EH (cell line): ENCODE results near the gene SAXO2.
"Not testable (repeated sequence)": the region's sequence is repeated elsewhere in the genome, so short reads cannot be mapped to it uniquely, and the experiment has no call there.

ENCODE experiments used
- DNase-seq: peaks from one replicate; pipeline ENCODE4 v3.0.0-alpha.2; 2015; ENCODE audit warnings: low read depth

Gene SAXO2, protein sequence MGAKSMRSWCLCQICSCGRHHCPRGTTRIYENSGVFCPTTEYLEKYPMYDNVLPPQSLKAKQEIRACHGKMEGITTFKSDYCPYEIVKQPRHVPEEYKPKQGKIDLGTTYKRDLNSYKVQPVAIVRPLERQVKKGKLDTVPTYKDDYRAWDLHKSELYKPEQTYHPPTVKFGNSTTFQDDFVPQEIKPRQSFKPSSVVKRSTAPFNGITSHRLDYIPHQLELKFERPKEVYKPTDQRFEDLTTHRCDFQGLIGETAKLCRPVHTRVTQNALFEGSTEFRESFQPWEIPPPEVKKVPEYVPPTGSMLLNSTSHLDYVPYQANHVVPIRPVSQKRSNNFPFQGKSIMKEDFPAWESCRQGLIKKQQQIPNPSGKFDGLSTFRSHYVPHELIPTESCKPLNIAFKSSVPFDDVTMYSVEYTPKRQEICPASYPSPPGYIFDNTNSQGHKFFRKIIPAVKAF

DNA sequence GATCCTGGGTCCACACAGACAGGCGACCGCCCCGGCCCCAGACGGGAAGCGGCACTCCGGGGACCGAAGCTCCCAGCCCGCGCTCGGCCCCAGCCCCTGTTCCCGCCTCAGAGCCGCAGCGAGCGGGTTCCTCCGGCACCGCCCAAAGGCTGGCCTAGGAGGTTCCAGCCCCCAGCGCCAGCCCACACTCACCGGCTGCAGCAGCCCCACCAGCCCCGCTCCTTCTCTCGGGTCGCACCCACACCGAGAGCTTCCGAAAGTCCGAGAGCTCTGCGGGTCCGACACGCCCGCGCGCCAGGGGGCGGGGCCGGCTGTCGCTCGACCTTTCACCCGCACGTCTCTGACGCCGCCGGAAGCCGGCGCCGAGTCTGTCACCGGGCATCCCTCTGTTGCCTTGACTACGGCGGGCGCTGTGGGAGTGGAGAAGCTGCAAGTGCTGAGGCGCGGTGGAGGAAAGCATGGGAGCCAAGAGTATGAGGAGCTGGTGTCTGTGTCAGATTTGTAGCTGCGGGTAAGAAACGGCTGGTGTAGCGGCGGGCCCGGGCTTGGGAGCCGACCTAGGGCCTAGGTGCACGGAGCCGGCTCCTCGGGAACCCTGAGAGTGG, at the start of gene SAXO2, which contains the start of gene EFL1:
Gene SAXO2 (plus strand): TSS at position 397 of the 605 bp plus-strand sequence. CDS start 62 bp downstream, at position 459.
Gene EFL1 (minus strand): TSS at position 313 of the 605 bp plus-strand sequence. CDS start 956 bp downstream, outside the sequence.
- peak; percentile 91 for DNase-seq

DNA sequence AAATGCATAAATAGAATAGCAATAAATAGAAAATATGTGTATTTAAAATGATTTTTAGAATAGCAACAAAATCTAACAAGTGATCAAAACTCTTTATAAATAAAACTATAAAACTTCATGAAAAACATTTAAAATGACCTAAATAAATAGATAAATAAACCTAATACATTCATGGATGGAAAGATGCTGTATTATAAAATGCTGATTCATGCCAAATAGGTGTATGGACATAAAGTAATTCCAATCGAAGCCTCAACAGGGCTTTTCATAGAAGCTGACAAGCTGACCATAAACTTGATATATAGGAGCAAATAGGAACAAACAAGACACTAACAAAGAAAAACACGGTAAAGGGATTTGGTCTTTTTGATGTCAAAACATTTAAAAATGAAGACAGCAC, 46.5 kb upstream of the SAXO2 start:
- DNase-seq, result not testable (repeated sequence)

DNA sequence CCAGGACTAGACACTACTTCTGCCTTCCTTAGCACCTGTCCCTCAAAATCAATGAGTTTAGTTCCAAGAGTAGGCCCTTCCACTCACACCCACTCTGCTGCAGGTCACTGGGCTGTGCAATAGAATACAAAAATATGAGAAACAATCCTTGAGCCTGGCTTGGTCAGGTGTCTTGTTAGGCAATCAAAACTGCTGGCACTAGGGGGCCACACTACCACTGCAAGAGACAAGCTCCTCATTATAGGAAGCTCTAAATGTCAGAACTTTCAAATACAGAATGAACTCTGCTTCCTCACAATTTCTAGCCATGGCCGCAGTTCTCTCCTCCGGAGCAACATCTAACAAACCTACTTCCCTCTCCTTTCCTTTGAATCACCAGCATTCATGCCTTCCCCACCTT, 41.1 kb upstream of the SAXO2 start:
- peak; percentile 32 for DNase-seq

DNA sequence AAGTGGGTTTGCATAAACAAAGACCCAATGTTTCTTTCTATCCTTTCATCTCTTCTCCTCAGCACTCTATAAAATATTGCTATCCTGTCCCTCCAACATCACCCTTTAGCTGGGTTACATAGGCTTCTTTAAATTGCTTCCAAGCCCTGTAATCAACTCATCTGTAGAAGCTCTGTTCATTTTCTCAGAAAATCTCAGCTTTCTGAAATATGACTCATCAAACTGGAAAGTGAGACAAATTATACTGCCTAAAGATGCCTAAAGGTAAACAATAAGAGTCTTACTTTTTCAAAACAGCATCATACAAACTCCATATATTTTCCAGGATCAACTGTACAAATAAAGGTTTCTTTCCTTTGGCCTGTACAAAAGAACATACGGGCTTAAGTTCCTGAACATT, 33.9 kb upstream of the SAXO2 start:
- peak; percentile 24 for DNase-seq

DNA sequence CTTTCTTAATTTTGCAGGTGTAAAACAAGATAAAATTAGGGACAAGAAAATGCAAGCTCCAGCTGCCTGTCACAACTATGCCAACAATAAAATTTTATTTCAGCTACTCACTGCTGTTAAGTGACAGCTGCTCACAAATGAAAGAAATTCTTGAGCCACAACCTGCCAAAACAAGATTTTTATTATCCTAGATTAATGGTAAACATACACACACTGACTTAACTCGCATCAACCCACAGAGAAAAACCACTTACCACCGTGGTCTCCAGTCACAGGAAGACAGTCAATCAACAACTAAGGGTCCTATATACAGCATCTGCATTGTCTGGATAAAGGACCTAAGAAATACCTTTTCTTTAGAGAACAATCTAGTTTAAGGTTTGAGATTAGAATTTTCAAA, 31.4 kb upstream of the SAXO2 start:
- DNase-seq, result no peak

DNA sequence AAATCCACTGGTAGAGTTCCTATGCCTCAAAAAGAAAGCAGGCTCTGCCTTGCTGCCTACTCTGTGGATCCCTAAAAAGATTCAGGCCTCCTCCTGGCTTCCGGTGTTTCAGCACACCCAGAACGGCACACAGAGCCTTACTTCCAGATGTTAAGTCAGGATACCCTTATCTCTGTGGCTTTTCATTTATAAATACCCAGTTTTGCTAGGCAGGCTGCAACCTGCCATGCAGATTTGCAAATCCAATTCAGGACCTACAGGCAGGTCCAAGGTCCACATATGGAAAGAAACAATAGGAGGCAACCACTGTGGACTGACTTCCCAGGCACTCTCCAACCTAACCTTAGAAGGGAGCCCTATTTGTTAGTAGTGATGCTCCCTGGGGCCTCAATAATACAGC, 30.8 kb upstream of the SAXO2 start:
- no peak for DNase-seq

DNA sequence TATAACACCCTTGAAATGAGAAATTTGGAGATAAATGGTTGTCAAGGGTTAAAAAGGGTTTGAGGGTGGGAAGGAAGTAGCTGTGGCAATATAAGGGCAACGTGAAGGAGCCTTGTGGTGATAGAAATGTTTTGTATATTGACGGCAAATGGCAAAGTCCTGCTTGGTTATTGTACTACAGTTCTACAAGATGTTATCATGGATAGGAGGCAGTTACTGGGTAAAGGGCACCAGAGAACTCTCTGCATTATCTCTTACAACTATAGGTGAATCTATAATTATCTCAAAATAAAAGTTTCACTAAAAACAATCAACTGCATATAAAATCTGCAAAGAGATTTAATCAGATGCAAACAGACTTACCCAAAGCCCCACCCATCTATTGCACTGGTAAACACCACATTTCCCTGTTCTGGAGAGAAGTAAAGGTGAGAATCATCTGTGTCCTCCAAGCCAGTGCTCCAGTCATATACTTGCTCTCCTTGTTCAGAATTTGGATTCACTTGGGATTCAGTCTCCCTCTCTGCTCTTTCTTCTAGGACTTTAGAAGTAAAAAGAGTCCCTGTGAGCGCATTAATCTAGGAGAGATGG, 24.6 kb upstream of the SAXO2 start:
- not testable (repeated sequence) for DNase-seq

DNA sequence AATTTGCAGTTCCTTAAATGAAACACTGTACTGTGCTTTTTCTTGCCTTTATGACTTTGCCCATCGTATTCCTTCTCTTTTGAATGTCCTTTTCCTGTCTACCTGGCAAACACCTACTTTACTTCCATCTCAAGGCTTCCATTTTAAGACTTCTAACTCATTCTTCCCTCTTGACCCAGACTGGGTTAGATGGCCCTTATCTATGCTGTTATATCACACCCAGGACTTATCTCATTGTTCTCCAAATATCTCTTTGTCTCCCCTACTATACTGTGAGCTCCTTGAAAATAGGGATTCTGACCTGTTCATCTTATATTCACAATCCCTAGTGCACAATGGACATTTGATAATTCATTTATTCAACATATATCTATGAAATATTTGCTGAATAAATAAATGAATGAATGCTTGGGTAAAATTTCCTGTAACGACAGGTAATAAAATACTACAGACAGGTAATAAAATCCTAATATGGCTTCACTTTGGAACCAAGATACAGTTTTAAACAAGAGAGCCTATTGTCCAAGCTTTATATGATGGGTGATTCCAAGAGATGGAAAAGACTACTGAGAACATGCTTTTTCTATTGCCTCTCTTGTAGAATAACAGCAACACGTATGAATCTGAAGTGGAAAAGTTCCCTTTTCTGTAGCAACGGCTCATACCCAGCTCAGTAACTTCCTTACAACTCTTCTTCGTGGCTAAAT, 22.8 kb upstream of the SAXO2 start:
- DNase-seq, result no peak

DNA sequence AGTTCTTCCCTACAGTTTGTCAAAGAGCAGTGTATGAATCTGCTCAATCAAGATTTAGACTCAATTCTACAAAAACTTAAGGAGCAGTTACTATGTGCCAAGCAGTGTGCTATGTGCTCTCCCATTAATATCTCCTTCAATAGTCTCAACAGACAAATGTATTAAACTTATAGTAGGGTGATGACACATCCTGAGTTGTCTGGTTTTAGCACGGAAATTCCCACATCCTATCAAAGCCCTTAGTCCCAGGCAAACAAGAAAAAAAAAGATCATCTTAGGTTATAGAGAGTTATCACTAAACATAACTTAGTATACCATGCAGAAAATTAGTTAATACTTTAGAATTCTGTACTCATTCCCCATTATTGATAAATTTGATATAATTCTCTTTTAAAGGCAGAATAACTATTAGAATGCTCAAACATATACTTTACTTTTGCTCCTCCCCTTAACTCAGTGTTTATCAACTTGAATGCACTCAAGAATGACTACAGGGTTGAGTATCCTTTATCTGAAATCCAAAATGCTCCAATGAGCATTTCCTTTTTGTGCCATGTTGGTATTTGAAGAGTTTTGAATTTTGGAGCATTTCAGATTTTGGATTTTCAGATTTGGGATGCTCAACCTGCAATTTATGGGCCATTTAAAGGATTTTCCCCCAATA, 20.6 kb upstream of the SAXO2 start:
- peak; percentile 68 for DNase-seq

DNA sequence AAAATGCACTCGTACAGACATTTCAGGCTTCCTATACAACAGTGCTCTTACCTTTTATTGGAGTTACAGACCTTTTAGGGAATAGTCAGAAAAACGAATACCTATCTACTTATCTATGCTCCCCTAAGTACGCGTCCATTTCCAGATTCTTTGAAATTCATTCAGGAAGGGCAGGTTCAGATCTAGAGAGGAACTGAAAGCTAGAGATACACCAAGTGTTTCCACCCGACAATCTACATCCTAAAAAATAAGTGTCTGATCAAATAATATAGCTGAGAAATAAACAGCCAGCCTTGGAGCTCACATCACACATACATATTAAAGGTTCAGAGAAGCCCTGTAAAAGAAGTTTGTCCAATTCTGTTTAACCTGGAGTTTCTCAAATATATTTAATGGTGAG, 19.0 kb upstream of the SAXO2 start:
- DNase-seq, result not testable (repeated sequence)

DNA sequence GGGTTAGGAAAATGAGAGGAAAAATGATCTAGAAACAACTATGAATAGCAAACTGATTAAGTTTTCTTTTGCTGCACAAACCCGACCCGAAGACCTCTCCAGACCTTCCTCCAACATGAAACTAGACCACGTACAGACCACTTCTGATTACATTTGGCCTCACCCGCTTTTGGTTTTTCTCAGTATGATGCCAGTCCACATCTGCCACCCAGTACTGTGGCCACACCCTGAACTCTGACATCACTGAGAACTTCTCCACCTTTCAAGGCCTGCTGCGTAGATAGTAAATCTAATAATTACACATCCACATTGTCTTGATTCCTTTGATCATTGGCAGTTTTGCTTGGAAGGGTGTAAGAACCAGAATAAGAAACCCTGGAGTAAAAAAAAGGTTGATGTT, 16.7 kb upstream of the SAXO2 start:
- DNase-seq, result not testable (repeated sequence)

DNA sequence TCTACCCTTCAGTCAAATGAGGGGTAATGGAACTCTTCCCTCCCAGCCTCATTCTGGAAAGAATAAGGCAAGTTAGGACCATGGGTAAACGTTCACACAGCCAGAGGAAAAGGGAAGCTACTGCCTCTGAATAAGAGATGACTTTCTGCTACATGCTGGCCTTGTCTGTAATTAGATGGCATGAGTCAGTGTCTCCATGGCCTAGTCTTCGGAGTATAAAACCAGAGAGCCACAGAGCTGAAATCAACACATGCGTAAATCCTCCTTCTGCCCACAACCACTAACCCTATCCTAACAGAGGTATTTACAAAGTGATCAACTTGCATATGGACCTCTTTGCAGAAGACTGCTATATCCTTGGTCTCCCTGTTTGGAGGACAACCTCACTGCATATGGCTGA, 14.4 kb upstream of the SAXO2 start:
- peak; percentile 48 for DNase-seq

DNA sequence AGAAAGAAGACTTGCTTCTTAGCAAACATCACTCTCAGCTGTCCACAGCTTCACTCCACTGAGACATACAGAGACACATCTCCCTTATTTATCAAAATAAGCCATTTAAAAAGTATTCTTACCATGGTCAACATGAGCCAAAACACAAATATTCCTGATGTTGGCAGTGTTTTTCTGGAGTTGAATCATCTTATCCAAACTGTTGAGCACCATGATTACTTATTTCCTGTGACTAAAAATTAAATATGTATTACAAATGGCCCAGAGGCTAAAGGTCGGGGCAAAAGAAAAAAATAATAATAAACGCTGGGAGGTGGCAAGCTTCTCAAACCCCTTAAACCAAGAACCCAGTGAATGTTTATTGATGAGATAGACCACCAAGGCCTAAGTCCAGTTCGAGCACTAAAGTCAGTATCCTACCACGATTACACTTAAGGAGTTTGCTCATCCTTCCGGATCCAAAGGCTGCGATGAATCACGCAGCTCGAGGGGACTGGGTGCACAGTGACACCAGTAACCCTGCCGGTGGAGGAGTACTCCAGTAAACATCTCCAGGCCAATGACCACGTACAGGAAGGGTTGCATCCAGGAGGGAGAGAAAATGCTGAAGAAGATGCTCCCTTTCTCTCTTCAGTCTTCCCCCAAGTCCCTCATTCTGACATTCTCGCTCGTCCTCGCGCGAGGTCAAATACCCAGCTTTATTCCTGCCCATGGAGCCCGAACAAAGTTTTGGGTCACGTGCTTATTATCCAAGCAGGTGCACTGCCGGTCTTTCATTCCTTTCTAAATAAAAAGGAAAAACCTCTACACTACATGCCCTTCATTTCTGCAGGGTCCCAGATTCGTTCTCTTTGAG, 824 bp upstream of the SAXO2 start:
- peak; percentile 80 for DNase-seq

DNA sequence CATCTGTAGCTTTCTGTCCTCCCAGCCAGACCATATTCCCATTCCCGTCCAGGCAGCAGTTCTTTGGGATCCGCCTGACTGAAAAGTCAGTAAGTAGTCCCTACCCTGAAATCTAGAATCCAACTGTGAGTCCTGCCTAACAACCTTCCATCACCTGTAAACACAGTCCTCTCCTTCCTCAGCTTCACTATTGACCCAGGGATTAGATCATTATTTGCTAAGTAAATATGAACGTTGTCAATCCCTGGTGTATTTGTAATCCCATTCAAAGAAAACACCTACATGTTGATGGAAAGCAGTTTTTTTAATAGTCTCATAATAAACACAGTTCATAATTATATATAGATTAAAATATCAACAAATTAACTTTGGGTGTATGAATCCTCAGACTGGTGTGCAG, 732 bp downstream of the SAXO2 start:
- peak; percentile 1 for DNase-seq

DNA sequence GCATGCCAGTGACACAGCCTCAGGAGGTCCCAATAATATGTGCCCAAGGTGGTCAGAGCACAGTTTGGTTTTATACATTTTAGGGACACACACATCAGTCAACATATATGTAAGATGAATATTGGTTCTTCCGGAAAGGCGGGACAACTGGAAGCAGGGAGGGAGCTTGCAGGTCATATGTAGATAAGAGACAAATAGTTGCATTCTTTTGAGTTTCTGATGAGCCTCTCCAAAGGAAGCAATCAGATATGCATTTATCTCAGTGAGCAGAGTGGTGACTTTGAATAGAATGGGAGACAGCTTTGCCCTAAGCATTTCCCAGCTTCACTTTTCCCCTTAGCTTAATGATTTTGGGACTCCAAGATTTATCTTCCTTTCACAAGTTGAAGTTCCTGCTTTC, 4.5 kb downstream of the SAXO2 start:
- not testable (repeated sequence) for DNase-seq

DNA sequence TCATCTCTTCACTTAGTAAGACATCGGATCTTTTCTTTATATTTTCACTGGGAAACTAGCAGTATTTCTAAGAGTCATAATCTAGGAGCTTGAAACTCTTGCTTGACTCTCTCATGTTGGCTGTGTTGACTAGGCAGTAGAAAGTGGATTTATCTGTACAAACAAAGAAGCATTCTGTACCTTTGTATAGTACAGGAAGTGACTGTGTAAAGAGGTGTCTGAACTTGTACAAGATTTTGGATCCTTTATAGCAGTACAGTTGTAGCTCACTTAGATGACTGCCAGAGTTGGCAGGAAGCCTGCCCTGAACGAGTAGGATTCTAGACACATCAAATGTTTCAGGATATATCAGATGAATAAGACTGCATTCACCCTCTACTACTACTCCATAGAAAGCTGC, 5.8 kb downstream of the SAXO2 start:
- DNase-seq, result not testable (repeated sequence)

DNA sequence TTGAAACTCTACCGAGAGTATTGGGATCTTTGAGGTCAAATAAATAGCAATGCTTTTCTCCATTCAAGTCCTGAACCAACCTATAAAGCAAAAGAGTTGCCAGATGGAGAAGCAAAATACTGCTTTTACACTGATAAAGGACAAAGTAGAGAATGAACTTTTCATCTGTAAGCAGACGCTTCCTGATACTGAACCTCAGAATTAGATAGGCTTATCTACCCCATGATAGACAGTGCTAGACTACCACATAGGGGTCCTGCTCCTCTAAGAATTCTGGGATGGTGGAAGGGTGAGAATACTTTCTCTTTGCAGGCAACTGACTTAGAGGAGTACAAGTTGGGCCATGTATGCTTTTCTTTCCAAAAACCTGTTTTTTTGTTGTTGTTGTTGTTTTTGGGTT, 9.5 kb downstream of the SAXO2 start:
- no peak for DNase-seq

DNA sequence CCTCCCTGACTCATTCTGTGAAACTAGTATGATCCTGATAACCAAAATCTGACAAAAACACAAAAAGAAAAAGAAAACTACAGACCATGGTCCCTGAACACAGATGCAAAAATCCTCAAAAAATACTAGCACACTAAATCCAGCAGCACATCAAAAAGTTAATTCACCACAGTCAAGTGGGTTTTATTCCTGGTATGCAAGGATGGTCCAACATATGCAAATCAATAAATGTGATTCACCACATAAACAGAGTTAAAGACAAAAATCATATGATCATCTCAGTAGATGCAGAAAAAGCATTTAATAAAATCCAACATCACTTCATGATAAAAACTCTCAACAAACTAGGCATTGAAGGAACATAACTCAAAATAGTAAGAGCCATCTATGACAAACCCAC, 12.8 kb downstream of the SAXO2 start:
- DNase-seq, result no peak

DNA sequence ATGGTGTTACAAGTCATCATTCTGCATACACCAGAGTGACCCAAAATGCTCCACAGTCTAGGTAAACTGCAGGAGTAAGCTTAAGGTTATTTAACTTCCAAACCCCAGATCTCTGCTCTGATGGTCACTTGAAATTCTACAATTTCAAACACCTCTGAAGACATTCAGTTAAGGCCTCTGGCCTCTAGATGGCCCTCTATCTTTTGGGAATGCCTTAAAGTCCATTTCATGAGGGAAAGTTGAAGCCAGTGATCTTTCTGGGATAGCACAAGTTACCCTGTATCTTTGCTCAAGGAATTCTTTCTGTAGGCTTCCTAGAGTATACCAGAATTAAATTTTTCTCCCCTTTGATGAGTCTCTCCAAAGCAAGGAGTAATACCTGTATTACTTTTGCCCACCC, 18.7 kb downstream of the SAXO2 start:
- DNase-seq, result not testable (repeated sequence)

DNA sequence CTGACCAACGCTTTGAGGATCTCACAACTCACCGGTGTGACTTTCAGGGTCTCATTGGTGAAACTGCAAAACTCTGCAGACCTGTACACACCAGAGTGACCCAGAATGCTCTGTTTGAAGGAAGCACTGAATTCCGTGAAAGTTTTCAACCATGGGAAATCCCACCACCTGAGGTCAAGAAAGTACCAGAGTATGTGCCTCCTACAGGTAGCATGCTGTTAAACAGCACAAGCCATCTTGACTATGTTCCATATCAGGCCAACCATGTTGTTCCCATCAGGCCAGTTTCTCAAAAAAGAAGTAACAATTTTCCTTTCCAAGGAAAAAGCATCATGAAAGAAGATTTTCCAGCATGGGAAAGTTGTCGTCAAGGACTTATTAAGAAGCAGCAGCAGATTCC, 19.8 kb downstream of the SAXO2 start:
- not testable (repeated sequence) for DNase-seq

DNA sequence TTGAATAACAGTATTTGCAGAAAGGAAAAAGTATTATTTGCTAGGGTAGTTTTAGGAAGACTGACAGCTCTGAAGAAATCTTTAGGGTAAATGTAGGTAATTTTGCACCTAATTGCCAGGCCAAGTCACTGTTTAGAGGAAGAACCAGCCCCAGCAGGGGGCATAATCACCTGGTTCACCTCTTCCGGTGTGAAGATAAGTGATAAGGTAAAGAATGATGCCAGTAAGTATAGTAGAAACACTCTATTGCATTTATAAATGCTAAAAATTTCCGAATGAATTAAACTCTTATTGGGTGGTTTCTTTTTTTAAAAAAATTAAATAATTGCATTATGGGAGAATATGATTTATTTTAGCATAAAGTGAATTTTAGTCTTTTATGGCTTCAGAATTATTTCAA, 21.8 kb downstream of the SAXO2 start:
- not testable (repeated sequence) for DNase-seq
